Measurements from ENCODE around the gene RXFP2. TPM values are rescaled to one million over a fixed set of nuclear protein-coding genes. Genes with fewer than 3 reads are reported as not detected.

RXFP2 gene
- total RNA-seq, 1 donor from 2014 or later, result not detected

- H3K9me3 Mint-ChIP-seq (ENCODE audit: unreplicated experiment), result no peaks in the 10 kb centered on the region
- TF ChIP-seq, protein P1, sequence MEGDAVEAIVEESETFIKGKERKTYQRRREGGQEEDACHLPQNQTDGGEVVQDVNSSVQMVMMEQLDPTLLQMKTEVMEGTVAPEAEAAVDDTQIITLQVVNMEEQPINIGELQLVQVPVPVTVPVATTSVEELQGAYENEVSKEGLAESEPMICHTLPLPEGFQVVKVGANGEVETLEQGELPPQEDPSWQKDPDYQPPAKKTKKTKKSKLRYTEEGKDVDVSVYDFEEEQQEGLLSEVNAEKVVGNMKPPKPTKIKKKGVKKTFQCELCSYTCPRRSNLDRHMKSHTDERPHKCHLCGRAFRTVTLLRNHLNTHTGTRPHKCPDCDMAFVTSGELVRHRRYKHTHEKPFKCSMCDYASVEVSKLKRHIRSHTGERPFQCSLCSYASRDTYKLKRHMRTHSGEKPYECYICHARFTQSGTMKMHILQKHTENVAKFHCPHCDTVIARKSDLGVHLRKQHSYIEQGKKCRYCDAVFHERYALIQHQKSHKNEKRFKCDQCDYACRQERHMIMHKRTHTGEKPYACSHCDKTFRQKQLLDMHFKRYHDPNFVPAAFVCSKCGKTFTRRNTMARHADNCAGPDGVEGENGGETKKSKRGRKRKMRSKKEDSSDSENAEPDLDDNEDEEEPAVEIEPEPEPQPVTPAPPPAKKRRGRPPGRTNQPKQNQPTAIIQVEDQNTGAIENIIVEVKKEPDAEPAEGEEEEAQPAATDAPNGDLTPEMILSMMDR (IDR thresholded peaks at IDR 0.05), result no peak
- DNase-seq (ENCODE audit: extremely low spot score, unreplicated experiment), result no peak
- H3K27ac Mint-ChIP-seq (ENCODE audit: unreplicated experiment), result no peak overlapping the region
- peaks cover 32% of the 10 kb centered on the region for H3K4me1 Mint-ChIP-seq (ENCODE audit: unreplicated experiment)
- H3K36me3 Mint-ChIP-seq (ENCODE audit: unreplicated experiment), result no peaks in the 10 kb centered on the region
- no peaks in the 10 kb centered on the region for H3K27me3 Mint-ChIP-seq (ENCODE audit: unreplicated experiment)
- H3K4me3 Mint-ChIP-seq (ENCODE audit: unreplicated experiment), result no peak overlapping the region
These were observed 36.4 kb downstream of the RXFP2 start for GRCh38 chr13:31775686-31776085.

- no peaks in the 10 kb centered on the region for H3K36me3 Mint-ChIP-seq (ENCODE audit: unreplicated experiment)
- no peaks in the 10 kb centered on the region for H3K9me3 Mint-ChIP-seq (ENCODE audit: unreplicated experiment)
- no peak overlapping the region for H3K4me3 Mint-ChIP-seq (ENCODE audit: unreplicated experiment)
- H3K4me1 Mint-ChIP-seq (ENCODE audit: unreplicated experiment), result peaks cover 3% of the 10 kb centered on the region
- no peak overlapping the region for H3K27ac Mint-ChIP-seq (ENCODE audit: unreplicated experiment)
- peaks cover 2% of the 10 kb centered on the region for H3K27me3 Mint-ChIP-seq (ENCODE audit: unreplicated experiment)
- TF ChIP-seq, protein P1 (IDR thresholded peaks at IDR 0.05), result no peak
- DNase-seq (ENCODE audit: extremely low spot score, unreplicated experiment), result no peak
These were observed 41.7 kb downstream of the RXFP2 start for GRCh38 chr13:31781064-31781463.

DNA sequence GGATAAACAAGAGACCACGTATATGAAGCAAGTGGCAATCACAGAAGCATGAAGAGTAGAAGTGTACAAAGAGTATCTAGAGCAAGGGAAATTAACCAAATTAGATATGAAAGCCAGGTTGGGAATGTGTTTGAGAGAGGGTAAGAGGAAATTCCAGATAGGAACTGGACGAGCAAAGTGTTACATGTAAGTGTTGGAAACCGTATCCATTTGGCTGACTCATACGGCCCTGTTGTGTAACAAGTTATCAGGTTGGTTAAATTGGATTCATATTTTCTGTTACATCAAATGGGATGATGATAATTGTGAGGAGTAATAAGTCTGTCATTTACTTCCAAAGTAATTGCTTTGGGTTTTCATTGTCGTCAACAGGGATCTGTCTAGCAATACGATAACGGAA, 46.7 kb downstream of the RXFP2 start:
- no peak overlapping the region for H3K27ac Mint-ChIP-seq (ENCODE audit: unreplicated experiment)
- no peak for DNase-seq (ENCODE audit: extremely low spot score, unreplicated experiment)
- H3K27me3 Mint-ChIP-seq (ENCODE audit: unreplicated experiment), result peaks cover 2% of the 10 kb centered on the region
- no peak overlapping the region for H3K4me3 Mint-ChIP-seq (ENCODE audit: unreplicated experiment)
- H3K36me3 Mint-ChIP-seq (ENCODE audit: unreplicated experiment), result no peaks in the 10 kb centered on the region
- TF ChIP-seq, protein P1 (IDR thresholded peaks at IDR 0.05), result no peak
- H3K9me3 Mint-ChIP-seq (ENCODE audit: unreplicated experiment), result no peaks in the 10 kb centered on the region
- peaks cover 5% of the 10 kb centered on the region for H3K4me1 Mint-ChIP-seq (ENCODE audit: unreplicated experiment)

- H3K4me3 Mint-ChIP-seq (ENCODE audit: unreplicated experiment), result no peak overlapping the region
- no peak for DNase-seq (ENCODE audit: extremely low spot score, unreplicated experiment)
- H3K27me3 Mint-ChIP-seq (ENCODE audit: unreplicated experiment), result no peaks in the 10 kb centered on the region
- peaks cover 15% of the 10 kb centered on the region for H3K4me1 Mint-ChIP-seq (ENCODE audit: unreplicated experiment)
- TF ChIP-seq, protein P1 (IDR thresholded peaks at IDR 0.05), result no peak
- no peaks in the 10 kb centered on the region for H3K9me3 Mint-ChIP-seq (ENCODE audit: unreplicated experiment)
- no peaks in the 10 kb centered on the region for H3K36me3 Mint-ChIP-seq (ENCODE audit: unreplicated experiment)
- no peak overlapping the region for H3K27ac Mint-ChIP-seq (ENCODE audit: unreplicated experiment)
These were observed 51.7 kb downstream of the RXFP2 start for GRCh38 chr13:31790992-31791391.

GRCh38 chr13:31793246-31793645, 53.9 kb downstream of the RXFP2 start:
- DNase-seq (ENCODE audit: extremely low spot score, unreplicated experiment), result no peak
- peaks cover 5% of the 10 kb centered on the region for H3K27me3 Mint-ChIP-seq (ENCODE audit: unreplicated experiment)

More at GRCh38 chr13:31793246-31793645, 53.9 kb downstream of the RXFP2 start:
- TF ChIP-seq, protein P1 (IDR thresholded peaks at IDR 0.05), result no peak
- H3K9me3 Mint-ChIP-seq (ENCODE audit: unreplicated experiment), result no peaks in the 10 kb centered on the region
- no peak overlapping the region for H3K4me3 Mint-ChIP-seq (ENCODE audit: unreplicated experiment)
- H3K36me3 Mint-ChIP-seq (ENCODE audit: unreplicated experiment), result no peaks in the 10 kb centered on the region
- no peak overlapping the region for H3K27ac Mint-ChIP-seq (ENCODE audit: unreplicated experiment)
- H3K4me1 Mint-ChIP-seq (ENCODE audit: unreplicated experiment), result peaks cover 15% of the 10 kb centered on the region
